Naive thymus-derived CD4-positive, alpha-beta T cell (primary cell): Measurements from ENCODE around the gene TTC21A. TPM values are rescaled to one million over a fixed set of nuclear protein-coding genes. Genes with fewer than 3 reads are reported as not detected.

Experiments used
- ATAC-seq: fragments of 150-1000 bp; cut with Tn5 transposase; 2 replicates; pipeline ENCODE4 v1.10.0; 2021; ENCODE audit warnings: mild to moderate bottlenecking, moderate library complexity
- CTCF ChIA-PET: fragments of 350-600 bp; sonication (Branson Sonifier 250); formaldehyde crosslinking; loops from one replicate; lab custom pipeline; 2021; ENCODE audit warnings: antibody characterized with exemption; lab: Charles Lee
- POLR2A ChIA-PET: fragments of 350-600 bp; sonication (Branson Sonifier 250); formaldehyde crosslinking; loops from one replicate; lab custom pipeline; 2021; ENCODE audit warnings: antibody characterized with exemption, inconsistent platforms; lab: Charles Lee
- DNase-seq, 9 donors: peaks; one replicate each; pipeline versions ENCODE4 v3.0.0 to v3.0.0-alpha.2; 2020 to 2022; ENCODE audit warnings: mixed read lengths in 1 of 9
- H3K27ac ChIP-seq: one replicate; pipeline ENCODE4 v1.7.0; 2013; ENCODE audit warnings: mild to moderate bottlenecking, low read depth, low read length, moderate library complexity
- H3K27me3 ChIP-seq, 2 donors: one replicate each; pipeline ENCODE4 v1.7.0; 2013; ENCODE audit warnings: low read length in 2 of 2, mild to moderate bottlenecking in 2 of 2, moderate library complexity in 2 of 2; ENCODE audit not compliant: control insufficient read depth in 2 of 2, insufficient read depth in 2 of 2
- H3K36me3 ChIP-seq, 3 experiments: 1 replicate in 2 of 3; 2 replicates in 1 of 3; pipeline ENCODE4 v1.7.0; 2013; ENCODE audit warnings: low read length in 3 of 3, mild to moderate bottlenecking in 3 of 3, moderate library complexity in 1 of 3; ENCODE audit not compliant: insufficient read depth in 3 of 3, control insufficient read depth in 2 of 3
- H3K4me1 ChIP-seq, 2 donors: one replicate each; pipeline ENCODE4 v1.7.0; 2013; ENCODE audit warnings: low read length in 2 of 2, mild to moderate bottlenecking in 2 of 2, moderate library complexity in 1 of 2; ENCODE audit not compliant: control insufficient read depth in 2 of 2, insufficient read depth in 2 of 2
- H3K4me3 ChIP-seq: 2 replicates; pipeline ENCODE4 v1.7.0; 2013; ENCODE audit warnings: mild to moderate bottlenecking, low read length
- H3K9me3 ChIP-seq, 3 experiments: 1 replicate in 2 of 3; 2 replicates in 1 of 3; pipeline ENCODE4 v1.7.0; 2013; ENCODE audit warnings: low read length in 3 of 3; ENCODE audit not compliant: control insufficient read depth in 2 of 3
- H3K27ac Mint-ChIP-seq, 9 donors: one replicate each; pipeline ENCODE4 v1.8.0; 2020 to 2022; ENCODE audit warnings: mixed read lengths in 9 of 9, mild to moderate bottlenecking in 8 of 9, moderate library complexity in 5 of 9, inconsistent platforms in 2 of 9
- H3K27me3 Mint-ChIP-seq, 5 donors: one replicate each; pipeline ENCODE4 v1.8.0; 2021 to 2022; ENCODE audit warnings: mixed read lengths in 5 of 5, mild to moderate bottlenecking in 1 of 5
- H3K36me3 Mint-ChIP-seq, 5 donors: one replicate each; pipeline ENCODE4 v1.8.0; 2020 to 2022; ENCODE audit warnings: mixed read lengths in 5 of 5, mild to moderate bottlenecking in 3 of 5, inconsistent platforms in 1 of 5
- H3K4me1 Mint-ChIP-seq, 7 donors: one replicate each; pipeline ENCODE4 v1.8.0; 2020 to 2022; ENCODE audit warnings: mixed read lengths in 7 of 7, mild to moderate bottlenecking in 3 of 7, inconsistent platforms in 1 of 7
- H3K4me3 Mint-ChIP-seq, 10 donors: one replicate each; pipeline ENCODE4 v1.8.0; 2020 to 2022; ENCODE audit warnings: mild to moderate bottlenecking in 10 of 10, mixed read lengths in 10 of 10, moderate library complexity in 6 of 10, inconsistent platforms in 2 of 10
- H3K9me3 Mint-ChIP-seq, 11 donors: one replicate each; pipeline ENCODE4 v1.8.0; 2020 to 2022; ENCODE audit warnings: mixed read lengths in 11 of 11, mild to moderate bottlenecking in 4 of 11, inconsistent platforms in 1 of 11, moderate library complexity in 1 of 11
- intact Hi-C, 2 donors: fragments of 100-400 bp; cut with micrococcal nuclease; formaldehyde crosslinking; loops; one replicate each; pipeline ENCODE4 v1.15.1; 2023
- polyA plus RNA-seq, 2 donors: library from polyadenylated mRNA; unstranded; fragments of 300-500 nt; fragmentation: Illumina TruSeq; gene quantifications; one replicate each; pipeline ENCODE4 v1.2.3, GENCODE V29; 2021
- total RNA-seq, 6 experiments: library from RNA in 5 of 6; stranded (reverse) in 5 of 6; gene quantifications; 1 replicate in 5 of 6; 2 replicates in 1 of 6; pipeline ENCODE4 v1.2.3 and lab custom pipeline; 2021 to 2026

Gene TTC21A
- total and polyA plus RNA-seq, 7 experiments from 2014 or later, result 0.37 to 9.7 (median 4.8) TPM

DNA sequence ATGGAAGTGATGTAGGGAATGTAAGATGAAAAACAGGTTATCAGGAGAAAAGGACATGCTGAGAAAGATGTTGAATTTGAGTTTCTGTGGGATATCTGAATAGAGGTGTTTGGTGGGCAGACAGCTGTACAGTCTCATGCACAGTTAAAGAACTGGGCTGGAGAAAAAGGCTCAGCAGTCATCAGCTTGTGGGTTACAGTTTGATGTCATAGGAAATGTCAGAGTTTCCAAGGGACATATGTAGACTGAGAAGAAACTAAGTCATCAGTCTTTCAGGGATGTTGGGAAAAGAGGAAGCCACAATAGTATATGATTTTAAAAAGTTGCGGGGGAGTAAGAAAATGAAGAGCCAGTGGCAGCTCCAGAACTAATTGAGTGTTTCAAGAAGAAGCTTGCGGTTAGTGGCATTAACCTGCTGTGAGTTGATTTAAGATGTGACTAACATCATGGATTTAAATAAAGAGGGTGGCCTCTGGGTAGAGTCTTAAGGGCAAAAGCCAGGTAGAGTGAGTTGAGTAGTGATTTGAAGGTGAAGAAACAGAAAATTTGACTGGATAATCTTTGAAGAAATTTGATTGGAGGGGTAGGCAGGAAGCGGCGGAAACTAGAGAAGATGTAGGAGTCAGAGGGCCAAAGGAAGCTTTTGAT is 24.7 kb upstream of the TTC21A start:
- H3K27ac Mint-ChIP-seq, result peak overlapping the region in 8 of 9 donors; percentile 17 to 68 (median 46)
- ATAC-seq (no peak), DNase-seq (no peak)
- Histone ChIP-seq H3K9me3 (no peaks in the 10 kb centered on the region), H3K36me3 (peaks cover 9 to 72% (median 10%) of the 10 kb centered on the region in 3 experiments), H3K4me3 (no peak overlapping the region), H3K27me3 (no peaks in the 10 kb centered on the region), H3K27ac (no peak overlapping the region), H3K4me1 (no peaks in the 10 kb centered on the region)
- peaks cover 6 to 54% (median 18%) of the 10 kb centered on the region in 5 donors for H3K36me3 Mint-ChIP-seq
- peaks cover 0 to 16% (median 0%) of the 10 kb centered on the region in 7 donors for H3K4me1 Mint-ChIP-seq
- H3K27me3 Mint-ChIP-seq, result no peaks in the 10 kb centered on the region
- intact Hi-C loops, result no loop called here
- POLR2A ChIA-PET, result no interaction called here
- no peak overlapping the region for H3K4me3 Mint-ChIP-seq
- H3K9me3 Mint-ChIP-seq, result no peaks in the 10 kb centered on the region
- CTCF ChIA-PET, result no interaction called here

DNA sequence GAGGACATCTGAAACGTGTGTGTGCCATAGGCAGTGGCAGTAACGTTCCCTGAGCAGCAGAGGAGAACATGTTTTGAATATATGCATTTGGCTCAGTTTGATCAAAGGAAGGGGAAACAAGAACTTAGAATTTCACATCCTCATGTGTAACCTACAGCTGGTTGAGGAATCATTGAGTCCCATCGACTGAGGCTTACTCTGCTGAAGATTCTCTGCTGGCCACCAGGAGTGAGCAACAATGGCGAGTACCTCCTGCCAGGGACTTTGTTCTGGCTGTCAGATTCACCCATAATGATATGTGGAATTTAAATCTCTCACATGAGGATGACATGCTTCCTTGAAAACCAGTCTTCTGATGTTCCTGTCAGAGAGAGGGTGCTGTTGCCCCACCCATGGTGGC is 21.3 kb upstream of the TTC21A start:
- Mint-ChIP-seq H3K27ac (peak overlapping the region in 3 of 9 donors; percentile 16 to 21 (median 21)), H3K4me1 (peaks cover 0 to 7% (median 0%) of the 10 kb centered on the region in 7 donors), H3K9me3 (no peaks in the 10 kb centered on the region), H3K4me3 (no peak overlapping the region), H3K27me3 (no peaks in the 10 kb centered on the region), H3K36me3 (peaks cover 12 to 57% (median 23%) of the 10 kb centered on the region in 5 donors)
- Histone ChIP-seq H3K36me3 (peaks cover 16 to 74% (median 16%) of the 10 kb centered on the region in 3 experiments), H3K27ac (no peak overlapping the region), H3K9me3 (no peaks in the 10 kb centered on the region), H3K4me3 (no peak overlapping the region), H3K4me1 (no peaks in the 10 kb centered on the region), H3K27me3 (no peaks in the 10 kb centered on the region)
- intact Hi-C loops, result no loop called here
- DNase-seq (no peak), ATAC-seq (peak; percentile 37)
- POLR2A ChIA-PET, result no interaction called here
- CTCF ChIA-PET, result interaction anchor here (1.0 kb wide), 1 partner anchor 20 kb away, joined by 3 read pairs; no protein-coding TSS in a partner anchor

DNA sequence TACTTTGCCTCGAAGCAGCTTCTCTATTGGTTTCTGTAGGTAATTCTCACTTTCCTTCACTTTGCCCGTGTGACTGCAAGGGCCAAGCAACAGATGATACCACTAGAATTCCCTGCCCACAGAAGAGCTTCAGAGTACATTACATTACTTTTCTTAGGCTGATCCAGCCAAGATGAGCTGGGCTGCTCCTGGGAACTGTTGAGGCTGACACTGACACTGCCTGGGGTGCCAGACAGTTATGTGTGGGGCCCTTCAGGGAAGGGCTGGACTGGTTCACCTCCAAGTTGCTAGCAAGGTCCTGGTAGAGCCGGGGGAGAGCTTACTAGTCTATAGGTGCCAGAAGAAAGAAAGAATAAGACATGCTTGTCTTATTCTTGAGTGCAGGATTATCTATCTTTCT is 19.0 kb upstream of the TTC21A start:
- Histone ChIP-seq H3K4me3 (no peak overlapping the region), H3K27ac (no peak overlapping the region), H3K36me3 (peaks cover 16 to 72% (median 26%) of the 10 kb centered on the region in 3 experiments), H3K27me3 (no peaks in the 10 kb centered on the region), H3K9me3 (no peaks in the 10 kb centered on the region), H3K4me1 (no peaks in the 10 kb centered on the region)
- Mint-ChIP-seq H3K9me3 (no peaks in the 10 kb centered on the region), H3K27me3 (no peaks in the 10 kb centered on the region), H3K36me3 (peaks cover 13 to 44% (median 18%) of the 10 kb centered on the region in 5 donors), H3K4me1 (peaks cover 0 to 4% (median 0%) of the 10 kb centered on the region in 7 donors), H3K27ac (peak overlapping the region in 4 of 9 donors; percentile 10 to 79 (median 41)), H3K4me3 (no peak overlapping the region)
- ChIA-PET POLR2A (interaction anchor here (1.0 kb wide), 1 partner anchor 37 kb away, joined by 3 read pairs; no protein-coding TSS in a partner anchor), CTCF (interaction anchor here (1.5 kb wide), 1 partner anchor 200 kb away, joined by 7 read pairs; no protein-coding TSS in a partner anchor)
- DNase-seq (no peak), ATAC-seq (no peak)
- intact Hi-C loops, result no loop called here

DNA sequence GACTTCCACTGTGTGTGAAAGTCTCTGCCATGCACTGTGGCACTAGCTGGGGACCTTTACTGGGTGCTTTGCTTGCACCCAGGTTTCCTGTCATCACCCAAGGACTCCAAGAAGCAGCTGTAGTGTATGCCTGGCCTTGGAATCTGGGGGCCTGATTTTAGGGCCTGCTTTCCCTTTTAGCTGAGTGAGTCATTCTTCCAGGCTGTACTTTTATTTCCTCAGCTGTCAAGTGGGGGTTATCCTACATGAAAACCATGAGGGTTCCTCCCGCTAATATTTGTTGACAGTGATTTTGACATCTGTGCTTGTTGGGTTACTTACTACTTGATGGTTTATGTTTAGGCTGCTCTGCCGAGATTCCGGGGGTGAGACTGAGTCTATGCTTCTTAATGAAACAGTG is 18.6 kb upstream of the TTC21A start:
- no peak overlapping the region for H3K27ac ChIP-seq
- Mint-ChIP-seq H3K4me1 (peaks cover 0 to 4% (median 0%) of the 10 kb centered on the region in 7 donors), H3K27ac (peak overlapping the region in 2 of 9 donors; percentile 6 to 23), H3K27me3 (no peaks in the 10 kb centered on the region), H3K4me3 (no peak overlapping the region), H3K9me3 (no peaks in the 10 kb centered on the region), H3K36me3 (peaks cover 16 to 44% (median 19%) of the 10 kb centered on the region in 5 donors)
- no peaks in the 10 kb centered on the region for H3K27me3 ChIP-seq
- ChIA-PET POLR2A (no interaction called here), CTCF (interaction anchor here (1.5 kb wide), 1 partner anchor 199 kb away, joined by 7 read pairs; no protein-coding TSS in a partner anchor)
- intact Hi-C loops, result no loop called here
- DNase-seq (no peak), ATAC-seq (no peak)
- no peaks in the 10 kb centered on the region for H3K9me3 ChIP-seq
- H3K4me3 ChIP-seq, result no peak overlapping the region
- H3K4me1 ChIP-seq, result no peaks in the 10 kb centered on the region
- peaks cover 16 to 70% (median 26%) of the 10 kb centered on the region in 3 experiments for H3K36me3 ChIP-seq

DNA sequence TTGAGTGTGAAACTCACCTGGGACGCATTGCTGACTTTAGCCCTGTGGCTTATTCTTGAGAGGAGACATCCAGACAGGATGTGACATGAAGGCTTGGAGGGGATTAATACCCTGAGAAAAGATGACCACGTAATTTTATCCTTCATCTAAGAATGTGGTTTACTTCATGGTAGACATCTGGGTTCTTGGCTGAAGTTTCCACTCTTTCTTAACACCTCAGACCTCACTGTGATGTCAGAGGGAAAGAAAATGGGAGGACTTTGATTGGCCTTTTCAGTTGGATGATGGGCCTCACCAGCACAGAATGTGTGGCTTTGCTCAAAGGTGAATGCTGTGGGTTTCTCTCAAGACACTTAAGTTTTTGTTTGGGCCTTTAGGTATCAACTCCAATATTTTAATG is 16.6 kb upstream of the TTC21A start:
- no peak overlapping the region for H3K4me3 Mint-ChIP-seq
- H3K27me3 Mint-ChIP-seq, result no peaks in the 10 kb centered on the region
- H3K9me3 Mint-ChIP-seq, result no peaks in the 10 kb centered on the region
- Histone ChIP-seq H3K4me3 (no peak overlapping the region), H3K27ac (no peak overlapping the region), H3K9me3 (no peaks in the 10 kb centered on the region), H3K27me3 (no peaks in the 10 kb centered on the region), H3K36me3 (peaks cover 18 to 81% (median 24%) of the 10 kb centered on the region in 3 experiments), H3K4me1 (no peaks in the 10 kb centered on the region)
- H3K36me3 Mint-ChIP-seq, result peaks cover 20 to 37% (median 22%) of the 10 kb centered on the region in 5 donors
- POLR2A ChIA-PET, result no interaction called here
- H3K27ac Mint-ChIP-seq, result peak overlapping the region in 1 of 9 donors; percentile 6
- CTCF ChIA-PET, result no interaction called here
- ATAC-seq (no peak), DNase-seq (no peak)
- intact Hi-C loops, result no loop called here
- peaks cover 0 to 4% (median 0%) of the 10 kb centered on the region in 7 donors for H3K4me1 Mint-ChIP-seq

DNA sequence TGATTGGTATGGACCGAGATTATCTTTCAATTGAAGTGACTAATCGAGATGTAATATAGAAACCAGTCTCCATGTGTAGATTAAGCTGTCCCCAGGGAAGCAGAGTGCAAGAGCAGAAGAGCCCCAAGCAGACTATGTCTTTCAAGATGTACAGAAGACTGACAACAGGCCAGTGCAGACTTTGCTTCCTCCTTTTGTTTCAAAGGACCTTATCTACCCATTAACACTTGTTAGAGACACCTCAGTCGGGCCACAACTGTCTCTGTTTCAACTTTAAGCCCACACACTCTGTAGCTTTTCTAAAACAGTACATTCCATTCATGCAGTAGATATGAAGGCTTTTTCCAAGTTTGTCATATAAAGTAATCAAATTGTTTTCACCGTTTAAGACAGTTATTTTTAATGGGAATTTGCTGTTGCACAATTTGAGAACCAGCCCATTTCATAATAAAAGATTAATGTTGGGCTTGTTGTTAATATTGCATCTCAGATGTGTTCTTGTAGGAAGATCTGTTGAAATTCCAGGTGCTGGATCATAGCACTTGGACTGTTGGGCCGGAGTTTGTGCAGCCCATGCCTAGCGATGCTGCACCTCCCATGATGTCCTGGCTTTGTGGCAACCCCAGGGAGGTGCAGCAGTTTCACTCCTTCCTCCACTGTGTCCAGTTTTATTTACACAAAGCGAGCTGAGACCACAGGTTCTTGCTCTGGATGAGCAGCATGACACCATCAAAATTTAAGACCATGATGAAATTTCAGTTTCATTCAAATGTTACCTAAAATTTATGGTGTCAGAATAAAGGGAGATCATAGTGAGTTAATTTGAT is 12.4 kb upstream of the TTC21A start:
- H3K4me3 Mint-ChIP-seq, result no peak overlapping the region
- POLR2A ChIA-PET, result interaction anchor here (2.0 kb wide), 1 partner anchor 10 kb away, joined by 5 read pairs; no protein-coding TSS in a partner anchor
- peak overlapping the region in 3 of 9 donors; percentile 16 to 59 (median 34) for H3K27ac Mint-ChIP-seq
- H3K9me3 Mint-ChIP-seq, result no peaks in the 10 kb centered on the region
- DNase-seq, result no peak
- H3K4me1 Mint-ChIP-seq, result peaks cover 0 to 2% (median 0%) of the 10 kb centered on the region in 7 donors
- H3K27me3 ChIP-seq, result no peaks in the 10 kb centered on the region
- peaks cover 10 to 85% (median 17%) of the 10 kb centered on the region in 3 experiments for H3K36me3 ChIP-seq
- ATAC-seq, result no peak
- intact Hi-C loops, result no loop called here
- no peak overlapping the region for H3K4me3 ChIP-seq
- no peaks in the 10 kb centered on the region for H3K4me1 ChIP-seq
- H3K36me3 Mint-ChIP-seq, result peaks cover 4 to 21% (median 16%) of the 10 kb centered on the region in 5 donors
- H3K9me3 ChIP-seq, result no peaks in the 10 kb centered on the region
- H3K27me3 Mint-ChIP-seq, result no peaks in the 10 kb centered on the region
- CTCF ChIA-PET, result no interaction called here
- no peak overlapping the region for H3K27ac ChIP-seq
